Stimulated activated CD8-positive, alpha-beta memory T cell treated with anti-CD3 and anti-CD28 coated beads, Interleukin-12 subunit alpha, Interleukin-12 subunit beta, amount 100 ng/mL, for 1 hour (primary cell): ENCODE results near the gene HCN3.
"Not testable (repeated sequence)": the region's sequence is repeated elsewhere in the genome, so short reads cannot be mapped to it uniquely, and the experiment has no call there.

Experiments used
- DNase-seq: peaks from one replicate; pipeline ENCODE4 v3.0.0-alpha.2; 2020; ENCODE audit warnings: low read depth

Gene HCN3

GRCh38 chr1:155277070-155277901 is at the start of gene HCN3:
Gene HCN3 (plus strand): TSS chr1:155277463. CDS start chr1:155277591, 128 bp downstream.
- DNase-seq: peak; percentile 83

DNA sequence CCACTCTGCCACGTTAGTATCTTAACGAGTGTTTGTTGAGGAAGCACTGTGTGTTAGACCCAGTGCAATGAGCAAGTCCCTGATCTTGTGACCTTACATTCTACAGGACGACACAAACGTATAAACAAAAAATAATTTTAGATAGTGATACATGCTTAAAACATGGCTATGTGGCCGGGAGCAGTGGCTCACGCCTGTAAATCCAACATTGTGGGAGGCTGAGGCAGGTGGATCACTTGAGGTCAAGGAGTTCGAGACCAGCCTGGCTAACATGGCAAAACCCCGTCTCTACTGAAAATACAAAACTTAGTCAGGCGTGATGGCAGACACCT is 49.2 kb upstream of the HCN3 start:
- no peak for DNase-seq

GRCh38 chr1:155231302-155231701 is 46.0 kb upstream of the HCN3 start:
- not testable (repeated sequence) for DNase-seq

DNA sequence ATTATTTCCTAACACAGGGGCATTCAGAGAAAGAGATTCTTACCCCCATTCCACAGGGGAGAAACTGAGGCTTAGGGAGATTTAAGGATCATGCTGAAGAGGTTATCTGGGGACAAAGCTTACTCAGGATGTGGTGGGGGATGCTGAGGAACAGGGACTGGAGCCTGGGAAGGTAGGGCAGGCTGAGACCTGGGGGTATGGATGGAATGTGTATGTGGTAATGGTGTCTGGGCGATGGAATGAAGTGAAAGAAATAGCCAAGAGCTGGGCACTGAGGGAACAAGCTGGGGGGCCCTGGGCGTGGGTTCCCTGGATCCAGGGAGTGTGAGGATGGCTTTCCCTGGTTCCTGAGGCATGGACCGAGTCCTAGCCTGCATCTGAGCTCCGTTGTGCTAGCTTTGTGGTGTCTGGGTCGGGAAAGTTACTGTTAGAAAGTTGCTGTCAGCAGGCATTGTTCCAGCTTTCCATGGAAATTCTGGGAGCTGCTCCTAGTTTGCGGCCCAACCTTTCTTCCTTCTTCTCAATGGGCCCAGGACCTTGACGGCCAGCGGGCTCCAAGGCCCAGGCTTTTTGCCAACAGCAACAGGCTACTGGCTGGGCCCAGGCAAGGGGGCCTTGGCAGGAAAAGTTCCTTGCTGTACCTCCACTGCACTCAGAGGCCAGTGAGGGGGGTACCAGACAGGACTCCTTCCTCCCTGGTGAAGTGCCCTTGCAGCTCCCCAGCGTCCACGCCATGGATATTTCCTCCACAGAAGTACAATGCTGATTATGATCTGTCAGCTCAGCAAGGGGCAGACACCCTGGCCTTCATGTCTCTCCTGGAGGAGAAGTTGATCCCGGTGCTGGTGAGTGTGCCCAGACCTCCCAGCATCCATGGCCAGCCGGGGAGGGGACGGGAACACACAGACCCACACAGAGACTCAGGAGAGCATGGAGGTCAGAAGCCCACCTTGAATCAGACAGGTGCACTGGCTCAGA is 45.0 kb upstream of the HCN3 start:
- DNase-seq: not testable (repeated sequence)

DNA sequence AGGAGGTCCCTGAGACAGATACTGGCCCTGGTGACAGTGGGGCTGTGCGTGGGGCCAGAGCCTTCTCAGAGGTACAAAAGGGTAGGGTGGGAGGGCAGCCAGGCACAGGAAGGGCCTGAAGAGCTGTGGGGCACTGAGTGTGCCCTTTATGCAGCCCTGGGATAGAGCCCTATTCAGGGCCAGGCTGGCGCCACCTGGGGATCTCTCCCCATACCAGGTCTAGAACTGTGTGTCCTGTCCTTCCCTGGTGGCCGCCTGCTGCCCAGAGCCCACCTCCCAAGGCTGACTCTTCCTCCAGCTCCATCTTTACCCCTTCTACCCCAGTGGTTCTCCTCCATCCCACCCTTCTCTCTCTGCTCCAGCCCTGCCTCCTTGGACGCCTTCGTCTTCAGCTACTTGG is 43.8 kb upstream of the HCN3 start:
- not testable (repeated sequence) for DNase-seq

DNA sequence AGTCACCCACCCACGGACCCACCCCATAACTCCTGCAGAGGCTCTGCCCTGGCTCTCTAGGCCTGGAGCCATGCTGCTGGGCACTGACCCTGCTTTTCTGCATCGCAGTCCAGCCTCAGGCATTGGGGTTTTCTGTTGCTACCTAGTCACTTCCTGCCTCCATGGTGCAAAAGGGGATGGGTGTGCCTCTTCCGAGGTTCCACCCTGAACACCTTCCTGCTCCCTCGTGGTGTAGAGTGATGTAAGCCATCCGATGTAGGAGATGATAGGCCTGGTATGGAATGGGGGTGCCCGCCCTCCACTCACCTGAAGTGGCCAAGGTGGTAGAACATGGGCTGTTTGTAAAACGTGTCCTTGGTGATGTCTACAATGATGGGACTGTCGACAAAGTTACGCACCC is 41.9 kb upstream of the HCN3 start:
- DNase-seq: not testable (repeated sequence)

DNA sequence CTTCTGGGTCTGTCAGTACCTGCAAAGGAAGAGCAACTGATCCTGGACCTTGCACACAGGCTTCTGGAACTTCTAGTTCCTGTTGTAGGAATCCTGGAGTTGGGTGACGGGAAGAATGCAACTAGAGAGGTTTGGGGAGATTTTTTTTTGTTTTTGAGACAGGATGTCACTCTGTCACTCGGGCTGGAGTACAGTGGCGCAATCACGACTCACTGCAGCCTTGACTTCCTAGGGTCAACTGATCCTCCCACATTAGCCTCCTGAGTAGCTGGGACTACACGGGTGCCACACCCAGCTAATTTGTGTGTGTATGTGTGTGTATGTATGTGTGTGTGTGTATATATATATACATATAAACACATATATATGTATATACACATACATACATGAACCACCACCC is 40.8 kb upstream of the HCN3 start:
- no peak for DNase-seq

DNA sequence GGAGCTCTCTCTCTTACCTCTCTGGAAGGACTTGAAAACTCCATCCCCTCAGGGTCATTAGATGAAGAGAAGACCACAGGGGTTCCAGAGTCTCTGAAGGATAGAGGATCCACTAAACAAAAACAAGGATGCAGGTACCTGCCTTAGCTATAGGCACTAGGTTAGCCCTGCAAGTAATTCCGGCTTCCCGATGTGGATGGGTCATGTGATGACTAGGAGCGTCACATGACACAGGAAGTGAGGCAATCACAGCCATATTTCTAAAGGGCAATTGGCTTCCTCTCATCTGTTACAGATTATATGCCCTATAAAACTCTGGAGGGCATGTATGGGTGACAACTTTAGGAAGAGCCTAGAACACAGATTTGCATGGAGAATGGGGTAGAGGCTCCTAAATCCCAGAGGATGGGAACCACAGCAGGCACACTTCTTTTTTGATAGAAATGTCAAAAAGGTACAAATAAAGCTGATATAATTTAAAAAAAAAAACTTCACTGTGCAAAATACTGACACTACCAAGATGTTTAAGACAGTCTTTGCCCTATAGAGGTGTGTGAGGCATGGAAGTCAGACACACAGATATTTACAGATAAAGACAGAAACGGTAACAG is 36.1 kb upstream of the HCN3 start:
- peak; percentile 58 for DNase-seq

- no peak for DNase-seq
These were observed 35.4 kb upstream of the HCN3 start for GRCh38 chr1:155241841-155242264.

- no peak for DNase-seq
These were observed 34.4 kb upstream of the HCN3 start for GRCh38 chr1:155242805-155243358.

GRCh38 chr1:155244368-155245162 is 32.7 kb upstream of the HCN3 start:
- DNase-seq: peak; percentile 89

DNA sequence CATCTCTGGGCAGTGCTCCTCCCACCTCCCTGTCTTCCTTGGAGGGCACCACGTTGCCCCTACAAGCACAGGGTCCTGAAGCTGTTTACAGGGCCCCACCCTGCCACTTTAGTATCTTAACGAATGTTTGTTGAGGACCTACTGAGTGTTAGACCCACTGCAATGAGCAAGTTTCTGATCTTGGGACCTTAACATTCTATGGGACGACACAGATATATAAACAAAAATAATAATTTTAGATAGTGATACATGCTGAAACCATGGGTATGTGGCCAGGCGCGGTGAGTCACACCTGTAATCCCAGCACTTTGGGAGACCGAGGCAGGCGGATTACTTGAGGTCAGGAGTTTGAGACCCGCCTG is 32.1 kb upstream of the HCN3 start:
- no peak for DNase-seq

DNA sequence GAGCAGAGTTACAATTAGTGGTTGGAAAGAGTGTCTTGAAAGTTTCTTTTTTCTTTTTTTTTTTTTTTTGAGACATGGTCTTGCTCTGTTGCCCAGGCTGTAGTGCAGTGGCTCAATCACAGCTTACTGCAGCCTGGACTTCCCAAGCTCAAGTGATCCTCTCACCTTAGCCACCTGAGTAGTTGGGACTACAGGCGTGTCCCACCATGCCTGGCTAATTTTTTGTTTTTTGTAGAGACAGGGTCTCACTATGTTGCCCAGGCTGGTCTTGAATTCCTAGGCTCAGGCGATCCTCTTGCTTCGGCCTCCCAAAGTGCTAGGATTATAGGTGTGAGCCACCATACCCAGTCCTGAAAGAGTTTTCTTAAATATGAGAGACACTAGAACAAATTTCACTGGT is 30.5 kb upstream of the HCN3 start:
- DNase-seq: not testable (repeated sequence)

DNA sequence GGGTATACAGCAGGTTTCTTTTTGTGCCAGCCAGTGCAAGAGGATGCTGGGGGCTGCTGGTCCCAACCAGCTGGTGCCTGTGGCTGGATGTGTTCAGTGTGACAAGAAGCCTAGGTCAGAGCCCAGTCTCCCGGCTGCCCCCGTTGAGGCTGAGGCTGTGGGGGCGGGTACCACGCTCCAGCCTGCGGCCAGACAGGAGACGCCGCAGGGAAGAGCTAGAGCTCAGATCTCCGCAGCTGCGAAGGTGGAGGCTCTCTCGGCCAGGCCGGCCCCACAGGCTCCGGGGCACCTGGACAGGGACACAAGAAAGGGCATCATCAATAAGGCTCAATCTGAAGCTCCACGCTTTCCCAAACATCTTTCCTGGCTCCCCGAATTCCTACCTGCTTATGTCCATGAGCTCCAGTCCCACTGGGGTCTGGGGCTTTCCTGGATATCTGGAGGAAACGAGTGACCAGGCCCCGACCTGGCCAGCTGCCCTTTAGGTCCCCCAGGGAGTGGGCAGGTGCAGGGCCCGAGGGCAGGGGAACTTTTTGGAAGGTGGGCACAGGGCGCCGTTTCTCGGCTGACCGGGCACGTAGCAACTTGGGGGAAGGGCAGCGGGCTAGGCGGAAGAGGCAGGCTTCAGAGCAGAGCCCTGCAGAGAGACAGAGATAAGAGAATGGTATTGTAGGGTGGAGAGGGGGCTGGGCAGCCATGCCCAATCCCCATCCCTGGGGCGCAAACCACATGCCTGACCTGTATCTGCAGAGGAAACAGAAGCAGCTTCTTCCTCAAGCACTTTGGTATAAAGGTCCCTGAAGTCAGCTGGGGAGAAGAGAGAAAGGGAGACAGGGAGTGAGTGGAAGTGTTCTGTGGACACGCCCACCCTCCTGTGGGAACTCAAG is 29.4 kb upstream of the HCN3 start:
- DNase-seq: no peak

GRCh38 chr1:155250246-155250632 is 27.0 kb upstream of the HCN3 start:
- DNase-seq: no peak

GRCh38 chr1:155250633-155251449 is 26.4 kb upstream of the HCN3 start:
- DNase-seq: peak; percentile 95

- no peak for DNase-seq
These were observed 25.7 kb upstream of the HCN3 start for GRCh38 chr1:155251566-155251965.

DNA sequence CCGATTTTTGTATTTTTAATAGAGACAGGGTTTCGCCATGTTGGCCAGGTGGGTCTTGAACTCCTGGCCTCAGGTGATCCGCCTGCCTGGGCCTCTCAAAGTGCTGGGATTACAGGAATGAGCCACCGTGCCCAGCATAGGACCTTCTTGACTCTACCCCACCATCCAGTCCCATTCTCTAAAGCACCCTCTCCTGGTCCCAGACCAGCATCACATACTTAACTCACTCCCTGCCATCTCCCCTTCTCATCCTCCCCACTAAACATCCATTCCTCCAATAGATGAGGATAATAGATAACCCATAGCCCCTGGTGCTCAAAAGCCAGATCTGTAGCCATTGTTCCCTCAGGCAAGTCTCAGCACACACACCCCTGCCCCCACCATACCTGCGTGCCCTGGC is 24.1 kb upstream of the HCN3 start:
- no peak for DNase-seq

- no peak for DNase-seq
These were observed 23.5 kb upstream of the HCN3 start for GRCh38 chr1:155253797-155254196.
